NT2/D1 (cell line): ENCODE results near the gene SHB.

Experiments
- SUZ12 ChIP-seq: IDR thresholded peaks from 2 replicates; pipeline ENCODE4 v1.6.1; 2011; ENCODE audit not compliant: insufficient read length, insufficient read depth; ENCODE audit errors: extremely low read depth
- YY1 ChIP-seq: IDR thresholded peaks from 2 replicates; pipeline ENCODE4 v1.6.1; 2011; ENCODE audit not compliant: insufficient read length, insufficient read depth
- ZNF274 ChIP-seq: IDR thresholded peaks from 2 replicates; pipeline ENCODE4 v1.6.1; 2011; ENCODE audit warnings: mild to moderate bottlenecking, low read depth, low read length

DNA sequence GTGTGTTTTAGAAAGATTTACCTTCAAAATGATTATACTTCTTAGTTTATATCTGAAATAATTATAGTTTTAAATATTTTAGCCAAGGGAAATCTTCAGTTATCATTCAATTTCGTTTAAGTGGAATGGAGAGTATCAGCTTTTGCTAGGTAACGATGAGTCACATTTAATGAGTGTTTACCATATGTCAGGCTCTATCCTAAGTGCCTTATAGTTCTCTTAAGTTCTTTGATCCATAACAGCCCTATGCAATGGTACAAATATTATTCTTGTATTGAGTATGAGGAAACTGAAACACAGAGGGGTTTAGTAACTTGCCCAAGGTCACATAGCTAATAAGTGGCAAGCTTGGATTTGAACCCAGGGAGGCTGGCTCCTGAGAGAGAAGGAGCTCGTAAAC, 37.5 kb upstream of the SHB start:
- TF ChIP-seq YY1 (no peak), ZNF274 (no peak), SUZ12 (no peak)
